HTERT RPE-1 (cell line): Measurements from ENCODE around the gene NUP88.

ENCODE experiments used
- in situ Hi-C: fragments of 300-500 bp; cut with MboI; formaldehyde crosslinking; loops from 4 replicates; pipeline ENCODE4 v1.14.3; 2020; ENCODE audit warnings: low sequenced_read_pairs

The NUP88 gene

GRCh38 chr17:5419959-5420653 lies 644 bp upstream of the NUP88 start, which contains the start of gene RPAIN:
RPAIN (plus strand) TSS chr17:5420182; CDS start chr17:5420211, 29 bp downstream.
- in situ Hi-C loops: no loop called here

GRCh38 chr17:5418858-5419355 lies 555 bp downstream of the NUP88 start:
- in situ Hi-C loops: no loop called here

GRCh38 chr17:5416901-5417300 lies 2.6 kb downstream of the NUP88 start:
- in situ Hi-C loops: no loop called here

DNA sequence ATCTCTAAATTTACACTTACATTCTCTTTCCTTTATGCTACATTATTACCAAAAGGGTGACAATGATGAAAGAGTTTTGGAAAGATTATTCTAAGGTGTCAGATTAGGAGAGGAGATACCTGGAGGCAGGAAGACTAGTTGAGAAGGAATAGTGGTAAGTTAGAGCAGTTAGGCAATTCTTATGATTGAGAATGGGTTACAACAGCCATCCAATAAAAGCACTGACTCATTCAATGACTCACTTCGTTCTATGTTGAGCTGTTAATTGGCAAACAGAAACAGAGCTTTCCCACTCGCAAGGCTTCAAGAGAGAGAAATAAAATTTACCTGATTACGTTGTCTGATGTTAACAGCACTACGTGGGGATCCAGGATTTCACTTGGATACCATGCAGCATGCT lies 5.8 kb downstream of the NUP88 start:
- in situ Hi-C loops: no loop called here

DNA sequence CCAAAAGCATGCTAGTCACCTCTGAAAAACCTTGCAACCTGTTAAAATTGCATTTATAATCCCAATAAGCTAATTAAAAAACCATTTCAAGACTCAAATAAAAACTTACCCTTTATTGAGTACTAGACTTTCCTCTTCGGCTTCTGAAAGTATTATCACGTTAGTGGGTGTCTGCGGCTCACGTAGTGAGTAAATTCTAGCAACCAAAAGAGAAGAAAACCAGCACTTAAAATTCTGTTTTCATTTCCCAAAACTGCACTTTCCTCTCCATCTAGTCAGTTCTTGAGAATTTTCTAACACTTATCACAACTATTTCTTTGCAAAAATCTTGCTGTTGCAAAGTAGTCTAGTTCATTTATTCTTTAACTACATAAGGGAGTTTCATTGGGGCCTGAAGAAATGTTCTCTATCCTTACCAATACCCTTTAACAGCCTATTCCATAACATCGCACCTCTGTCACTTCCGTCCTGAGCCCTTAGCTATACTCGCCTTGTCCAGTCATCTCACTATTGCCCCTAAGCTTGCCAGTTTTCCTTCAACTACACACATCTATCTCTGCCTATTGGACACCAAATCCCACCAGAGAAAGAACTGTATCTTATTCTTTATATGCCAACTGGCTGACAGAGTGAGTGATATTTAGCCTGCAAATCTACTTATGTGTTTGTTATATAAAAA lies 8.7 kb downstream of the NUP88 start:
- in situ Hi-C loops: no loop called here

- in situ Hi-C loops: no loop called here
Observed at GRCh38 chr17:5408186-5408585, 11.3 kb downstream of the NUP88 start.

GRCh38 chr17:5405400-5405799 lies 14.1 kb downstream of the NUP88 start:
- in situ Hi-C loops: no loop called here

DNA sequence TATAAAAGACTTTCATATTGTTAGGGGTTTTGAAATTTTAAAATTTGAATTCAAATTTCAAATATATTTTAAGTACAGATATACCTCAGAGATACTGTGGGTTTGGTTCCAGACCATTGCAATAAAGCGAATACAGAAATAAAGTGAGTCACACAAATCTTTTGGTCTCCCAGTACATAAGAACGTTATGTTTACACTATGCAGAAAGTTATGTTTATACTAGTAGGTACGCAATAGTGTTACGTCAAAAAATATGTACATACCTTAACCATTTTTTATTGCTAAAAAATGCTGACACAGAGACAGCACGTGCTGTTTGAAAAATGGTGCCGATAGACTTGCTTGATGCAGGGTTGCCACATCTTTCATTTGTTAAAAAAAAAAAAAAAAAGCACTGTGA lies 19.7 kb downstream of the NUP88 start:
- in situ Hi-C loops: no loop called here

DNA sequence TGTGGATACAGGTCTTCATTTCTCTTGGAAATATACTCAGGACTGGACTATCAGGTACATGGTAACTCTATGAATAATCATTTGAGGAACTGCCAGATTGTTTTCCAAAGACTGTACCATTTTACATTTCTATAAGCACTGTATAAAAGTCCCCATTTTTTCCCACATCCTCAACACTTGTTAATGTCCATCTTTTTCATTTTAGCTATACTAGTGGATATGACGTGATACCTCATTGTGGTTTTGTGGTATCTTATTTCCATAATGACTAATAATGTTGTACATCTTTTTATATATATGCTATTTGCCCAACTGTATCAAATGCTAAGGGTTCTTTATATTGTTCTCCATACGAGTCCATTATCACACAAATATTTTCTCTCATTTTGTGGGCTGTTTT lies 22.9 kb downstream of the NUP88 start:
- in situ Hi-C loops: no loop called here

GRCh38 chr17:5391678-5392077 lies 27.8 kb downstream of the NUP88 start:
- in situ Hi-C loops: no loop called here

GRCh38 chr17:5381542-5381941 lies 37.9 kb downstream of the NUP88 start:
- in situ Hi-C loops: no loop called here

DNA sequence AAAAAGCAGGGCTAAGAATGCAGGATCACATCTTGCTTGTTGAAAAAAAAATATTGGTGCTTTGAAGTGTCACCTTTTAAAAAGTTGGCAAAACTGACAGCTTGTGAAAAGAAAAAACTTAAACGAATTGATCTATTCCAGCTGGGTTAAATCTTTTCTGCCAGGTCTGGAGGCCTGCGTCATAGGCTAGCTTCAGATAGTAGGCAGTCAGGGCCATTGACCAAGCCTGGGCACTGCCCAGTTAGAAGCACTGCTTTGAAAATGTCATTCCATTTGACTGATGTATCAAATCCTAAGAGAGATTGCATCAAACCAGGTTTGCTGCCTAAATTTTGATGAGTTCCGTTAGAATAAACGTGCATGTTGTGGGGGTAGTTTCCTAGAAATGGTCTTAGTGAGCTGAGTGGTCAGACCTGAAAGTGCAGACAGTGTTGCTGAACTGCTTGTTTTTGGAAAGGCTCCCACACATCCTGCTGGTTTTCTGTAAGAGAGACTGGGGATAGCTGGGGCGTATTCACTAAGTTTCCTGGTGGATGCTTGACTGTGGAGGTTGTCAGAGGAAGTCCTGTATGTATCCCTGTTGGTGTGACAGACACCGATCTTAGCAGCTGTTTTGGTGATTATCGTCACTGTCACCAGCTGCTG lies 38.8 kb downstream of the NUP88 start:
- in situ Hi-C loops: no loop called here

DNA sequence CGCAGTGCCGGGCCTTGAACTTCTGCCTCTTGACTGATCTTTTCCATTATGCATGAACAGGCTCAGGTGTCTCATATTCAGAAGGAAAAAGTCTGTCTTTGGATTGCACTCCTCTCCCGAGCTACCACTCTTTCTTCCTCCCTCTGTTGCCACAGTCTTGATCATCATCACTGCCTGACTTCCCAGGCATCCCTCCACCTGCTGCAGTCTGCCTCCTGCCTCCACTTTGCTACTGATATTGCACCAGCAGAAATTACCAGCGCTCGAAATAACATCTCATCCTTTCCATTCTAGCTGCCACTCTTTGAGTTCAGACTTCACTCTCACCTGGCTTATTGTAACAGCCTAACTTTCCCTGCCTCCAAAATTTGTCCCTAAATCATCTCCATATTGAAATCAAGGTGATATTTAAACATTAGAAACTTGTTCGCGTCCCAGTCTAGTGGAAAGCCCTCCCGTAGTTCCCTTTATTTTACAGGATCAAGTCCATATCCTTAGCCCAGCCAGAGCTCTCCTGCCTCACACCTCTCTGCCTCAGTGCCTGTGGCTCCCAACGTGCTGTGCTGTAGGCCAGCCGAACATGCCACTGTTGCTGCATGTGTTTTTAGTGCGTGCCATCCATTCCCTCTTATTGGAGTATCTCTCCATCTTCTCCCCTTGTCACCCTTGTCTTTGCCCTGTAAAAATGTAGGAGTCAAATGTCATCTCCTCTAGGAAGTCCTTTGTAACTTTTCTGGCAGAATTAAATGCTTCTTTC lies 39.9 kb downstream of the NUP88 start:
- in situ Hi-C loops: no loop called here

DNA sequence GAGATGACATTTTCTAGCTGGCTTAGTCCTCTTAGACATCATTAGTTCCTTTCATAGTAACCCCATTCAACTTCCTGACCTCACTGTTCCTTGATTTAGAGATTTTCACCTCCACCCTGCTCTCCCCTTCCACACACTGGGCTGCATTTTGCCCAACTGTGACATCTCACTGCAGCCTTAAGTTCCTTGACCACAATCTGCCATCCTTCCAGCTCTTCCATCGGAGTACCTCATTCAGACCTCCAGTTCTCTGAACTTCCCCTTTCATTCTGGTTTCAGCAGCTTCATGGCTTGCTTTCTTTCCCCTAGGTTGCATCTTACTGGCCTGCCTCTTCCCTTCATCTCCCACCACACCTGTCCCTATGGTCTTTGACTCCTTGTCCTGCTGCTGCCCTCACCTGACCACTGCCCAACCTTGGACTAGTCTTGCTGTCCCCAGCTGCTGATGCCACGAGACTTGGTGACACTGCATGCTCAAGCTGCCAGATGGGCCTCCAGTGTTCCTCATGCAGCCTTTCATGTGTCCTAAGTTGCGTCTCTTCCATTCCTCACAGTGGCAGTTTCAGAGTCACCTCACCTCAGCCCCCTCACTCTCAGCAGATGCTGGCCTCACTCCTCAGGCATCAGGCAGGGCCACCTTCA lies 40.8 kb downstream of the NUP88 start:
- in situ Hi-C loops: no loop called here

- in situ Hi-C loops: no loop called here
Observed at GRCh38 chr17:5373112-5373511, 46.4 kb downstream of the NUP88 start.

DNA sequence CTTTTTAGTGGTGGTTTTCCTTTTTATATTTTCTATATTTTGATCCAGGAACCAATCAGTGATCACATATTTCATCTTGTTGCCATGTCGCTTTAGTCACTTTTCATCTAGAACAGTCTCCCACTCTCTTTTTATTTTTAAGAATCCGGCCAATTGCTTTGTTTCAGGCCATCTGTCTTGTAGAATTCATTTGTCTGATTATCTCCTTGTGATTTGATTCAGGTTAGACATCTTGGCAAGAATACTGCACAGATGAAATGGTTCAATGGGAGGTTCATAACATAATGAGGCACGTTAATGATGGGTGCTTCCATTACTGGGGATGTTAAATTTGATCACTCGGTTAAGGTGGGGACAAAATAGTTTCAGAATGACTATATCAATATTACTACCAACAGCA lies 49.1 kb downstream of the NUP88 start:
- in situ Hi-C loops: no loop called here

- in situ Hi-C loops: no loop called here
Observed at GRCh38 chr17:5365831-5366230, 53.6 kb downstream of the NUP88 start.

GRCh38 chr17:5364696-5365095 lies 54.8 kb downstream of the NUP88 start:
- in situ Hi-C loops: no loop called here

DNA sequence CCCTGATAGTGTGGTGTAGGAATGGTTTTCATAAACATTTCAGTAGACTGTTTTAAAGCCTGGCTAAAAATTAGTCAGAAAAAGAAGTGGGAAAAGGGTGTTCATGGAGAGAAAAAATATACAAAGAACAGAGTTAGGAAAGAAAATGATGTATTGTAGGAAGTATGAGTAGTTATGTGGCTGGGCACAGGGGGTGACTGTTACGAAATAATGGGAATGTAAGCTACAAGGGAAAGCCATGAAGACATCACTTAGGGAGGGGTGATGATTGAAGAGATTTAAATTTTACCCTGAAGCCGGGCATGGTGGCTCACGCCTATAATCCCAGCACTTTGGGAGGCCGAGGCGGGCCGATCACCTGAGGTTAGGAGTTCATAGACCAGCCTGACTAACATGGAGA lies 55.3 kb downstream of the NUP88 start:
- in situ Hi-C loops: no loop called here

- in situ Hi-C loops: no loop called here
Observed at GRCh38 chr17:5362162-5362811, 57.2 kb downstream of the NUP88 start.
